HL-60/S4 treated with retinoic acid at 250 ng/mL for 4 days and 3 days (cell line): ENCODE data around the gene GCFC2.

Source experiments
- in situ Hi-C: fragments of 300-500 bp; cut with MboI; formaldehyde crosslinking; loops from 2 replicates; pipeline ENCODE4 v1.7.0; 2022; ENCODE audit warnings: low sequenced_read_pairs

Gene GCFC2

DNA sequence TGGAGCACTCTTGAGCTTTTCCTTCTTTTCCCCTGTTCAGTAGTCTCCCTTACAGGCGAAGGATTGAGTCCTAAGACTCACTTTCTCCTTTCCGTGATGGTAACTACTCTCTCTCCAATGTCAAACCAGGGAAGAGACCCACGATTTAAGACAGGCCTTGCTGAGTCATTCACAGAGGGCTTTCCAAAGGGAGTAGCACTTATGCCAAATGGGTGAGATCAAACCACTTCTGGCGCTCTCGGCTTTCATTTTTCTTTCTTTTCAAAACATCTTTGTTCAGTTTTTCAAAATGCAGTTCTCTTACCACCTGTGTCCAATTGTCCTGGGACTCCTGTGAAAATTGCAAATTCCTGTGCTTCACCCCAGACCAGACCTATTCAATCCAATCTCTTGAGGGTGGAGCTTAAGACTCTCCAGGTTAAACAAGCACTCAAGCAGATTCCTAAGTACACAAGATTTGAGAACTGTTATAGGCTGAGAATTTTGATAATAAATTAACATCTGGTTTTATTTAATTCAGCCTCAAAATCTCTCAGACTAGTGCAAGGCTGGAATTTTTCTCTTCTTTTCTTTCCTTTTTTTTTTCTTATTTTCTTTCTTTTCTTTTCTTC is 78.5 kb downstream of the GCFC2 start:
- in situ Hi-C loops = no loop called here

DNA sequence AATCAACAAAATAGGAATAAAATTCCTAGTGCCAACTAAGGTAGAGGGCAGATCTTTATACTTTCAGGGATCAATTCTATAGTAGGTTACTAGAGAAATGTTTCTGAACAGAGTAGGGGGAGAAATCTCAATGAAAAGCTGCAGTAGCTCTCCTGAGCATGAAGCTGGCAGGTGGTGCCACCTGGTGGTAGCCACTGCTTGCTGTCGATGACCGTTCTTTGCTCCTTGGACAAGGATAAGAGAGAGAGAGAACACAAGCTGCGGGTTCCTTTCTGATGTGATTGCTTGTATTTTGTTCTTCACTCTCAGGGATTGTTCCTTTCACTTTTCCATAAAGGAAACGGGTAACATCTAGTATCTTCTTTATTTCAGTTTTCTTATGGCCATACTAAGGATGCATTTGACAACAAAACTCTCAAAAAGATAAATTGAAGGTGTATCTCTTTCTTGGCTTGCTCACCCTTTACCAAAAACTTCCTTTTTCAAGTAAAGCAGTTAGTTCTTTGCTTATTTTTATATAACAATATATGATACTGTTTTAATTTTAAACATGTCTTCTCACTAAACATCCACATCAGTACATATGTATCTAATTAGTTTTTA is 82.7 kb downstream of the GCFC2 start:
- in situ Hi-C loops = no loop called here

- in situ Hi-C loops = loop anchor here (25.0 kb wide), 1 partner anchor 711 kb away; no protein-coding TSS in a partner anchor
These were observed 87.8 kb downstream of the GCFC2 start for GRCh38 chr2:75622929-75623328.

DNA sequence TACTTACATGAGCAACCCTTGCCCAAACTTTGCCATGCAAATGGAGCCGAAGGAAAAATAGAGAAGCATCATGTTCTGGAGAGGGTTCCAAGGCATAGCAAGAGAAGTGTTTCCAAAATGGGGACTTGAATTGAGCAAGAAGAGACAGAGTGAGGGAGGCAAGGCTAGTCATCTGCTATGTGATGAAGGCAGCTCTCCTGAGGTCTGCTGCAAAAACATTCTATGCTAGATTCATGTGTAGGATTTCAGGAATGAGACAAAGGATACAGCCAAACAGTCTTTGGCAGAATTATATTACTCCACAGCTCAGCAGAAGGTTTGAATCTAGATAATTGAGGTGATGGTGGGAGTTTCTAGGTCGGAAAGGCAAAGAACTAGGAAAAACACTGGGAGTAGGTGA is 88.2 kb downstream of the GCFC2 start:
- in situ Hi-C loops = loop anchor here (25.0 kb wide), 1 partner anchor 710 kb away; no protein-coding TSS in a partner anchor

GRCh38 chr2:75621228-75621627 is 89.5 kb downstream of the GCFC2 start:
- in situ Hi-C loops = loop anchor here (25.0 kb wide), 1 partner anchor 709 kb away; no protein-coding TSS in a partner anchor

DNA sequence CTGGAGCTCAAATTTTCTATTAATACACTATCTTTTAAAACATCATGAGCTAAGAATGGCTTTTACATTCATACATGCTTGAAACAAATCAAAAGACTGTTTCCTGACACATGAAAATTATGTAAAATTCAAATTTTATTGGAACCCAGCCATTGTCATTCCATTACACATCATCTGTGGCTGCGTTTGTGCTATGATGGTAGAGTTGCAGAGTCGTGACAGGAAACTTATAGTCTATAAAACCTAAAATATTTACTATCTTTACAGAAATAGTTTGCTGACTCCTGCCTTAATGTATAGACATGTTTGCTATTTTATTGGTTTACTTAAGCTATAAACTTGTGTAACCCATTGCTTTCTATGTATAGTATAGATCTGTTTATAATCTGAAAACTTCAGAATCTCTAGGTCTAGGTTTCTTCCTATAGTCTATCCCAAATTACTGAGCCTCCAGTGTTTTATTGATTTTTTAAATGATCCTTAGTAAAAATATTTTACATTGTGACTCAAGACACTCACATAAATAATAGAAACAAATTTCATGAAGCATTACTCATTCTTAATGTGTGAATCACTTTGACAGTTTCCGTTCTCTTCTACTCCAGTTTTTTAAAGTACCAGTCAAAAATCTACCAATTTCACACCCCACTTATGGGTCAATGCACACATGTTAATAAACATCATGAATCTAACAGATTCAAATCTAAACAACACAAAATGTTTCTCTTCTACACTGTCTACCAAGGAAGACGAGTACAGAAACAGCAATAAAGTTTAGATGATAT is 90.6 kb downstream of the GCFC2 start:
- in situ Hi-C loops = loop anchor here (25.0 kb wide), 1 partner anchor 708 kb away; no protein-coding TSS in a partner anchor

DNA sequence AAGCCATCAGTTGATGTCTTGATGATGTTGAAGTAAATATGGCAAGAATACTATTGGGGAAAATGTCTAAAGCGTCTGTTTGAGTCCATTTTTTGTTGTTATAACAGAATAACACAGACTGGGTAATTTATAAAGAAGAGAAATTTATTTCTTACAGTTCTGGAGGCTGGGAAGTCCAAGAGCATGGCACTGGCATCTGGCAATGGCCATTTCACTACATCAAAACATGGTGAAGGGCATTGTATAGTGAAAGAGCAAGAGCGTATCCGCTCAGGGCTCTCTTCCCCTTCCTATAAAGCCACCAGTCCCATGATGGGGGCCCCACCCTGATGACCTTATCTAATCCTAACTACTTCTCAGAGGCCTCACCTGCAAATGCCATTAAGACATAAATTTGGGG is 93.8 kb downstream of the GCFC2 start:
- in situ Hi-C loops = loop anchor here (25.0 kb wide), 1 partner anchor 705 kb away; no protein-coding TSS in a partner anchor

- in situ Hi-C loops = loop anchor here (25.0 kb wide), 1 partner anchor 704 kb away; no protein-coding TSS in a partner anchor
These were observed 94.3 kb downstream of the GCFC2 start for GRCh38 chr2:75616406-75616805.

GRCh38 chr2:75614162-75614651 is 96.5 kb downstream of the GCFC2 start:
- in situ Hi-C loops = loop anchor here (25.0 kb wide), 1 partner anchor 702 kb away; no protein-coding TSS in a partner anchor

GRCh38 chr2:75612862-75613243 is 97.9 kb downstream of the GCFC2 start:
- in situ Hi-C loops = loop anchor here (25.0 kb wide), 1 partner anchor 701 kb away; no protein-coding TSS in a partner anchor
